AG09319 (cell line): ENCODE measurements around the gene ZNF101.

Experiments
- DNase-seq: peaks from one replicate; pipeline ENCODE4 v3.0.0-alpha.2; 2010; ENCODE audit warnings: low read depth; ENCODE audit errors: extremely low read depth
- TF ChIP-seq, protein P1 (sequence below): IDR thresholded peaks from 2 replicates; pipeline ENCODE4 v1.5.1; 2011; ENCODE audit warnings: low read depth, mild to moderate bottlenecking, inconsistent platforms, low read length, moderate library complexity

The ZNF101 gene

DNA sequence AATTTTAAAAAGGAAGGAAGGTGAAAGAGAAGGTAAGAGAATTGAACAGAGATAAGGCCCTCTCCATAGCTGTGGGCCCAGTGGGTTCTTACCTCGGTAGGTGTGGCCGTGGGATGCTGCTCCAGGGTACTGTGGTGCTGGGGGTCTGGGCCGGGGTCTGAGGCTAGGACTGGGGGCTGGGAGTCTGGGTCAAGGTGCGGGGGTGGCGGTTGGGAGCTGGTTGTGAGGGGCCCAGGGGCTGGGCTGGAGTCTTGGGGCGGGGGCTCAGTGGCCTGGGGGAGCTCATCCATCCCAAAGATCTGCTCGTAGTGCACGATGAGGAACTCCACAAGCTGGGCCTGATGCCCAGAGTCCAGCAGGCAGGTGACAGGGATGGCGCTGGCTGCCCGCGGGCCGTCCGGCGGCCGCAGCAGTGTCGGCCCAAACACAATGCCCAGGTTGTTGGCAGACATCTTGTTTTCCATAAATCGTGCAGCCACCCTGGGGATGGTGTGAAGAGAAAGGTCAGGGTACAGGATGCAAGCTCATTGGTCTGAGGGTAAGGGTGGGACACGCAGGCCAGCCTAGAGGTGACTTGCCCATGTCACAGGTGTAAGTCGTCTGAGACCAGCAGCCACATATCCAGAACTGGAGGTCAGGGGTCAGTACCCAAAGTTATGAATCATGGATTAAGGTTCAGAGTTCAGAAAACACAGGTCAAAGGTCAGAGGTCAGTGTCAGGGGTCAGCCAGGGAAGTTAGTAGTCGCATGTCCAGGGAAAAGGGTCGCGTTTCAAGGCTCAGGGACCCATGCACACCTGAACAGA is 34.7 kb upstream of the ZNF101 start:
- TF ChIP-seq, protein P1, sequence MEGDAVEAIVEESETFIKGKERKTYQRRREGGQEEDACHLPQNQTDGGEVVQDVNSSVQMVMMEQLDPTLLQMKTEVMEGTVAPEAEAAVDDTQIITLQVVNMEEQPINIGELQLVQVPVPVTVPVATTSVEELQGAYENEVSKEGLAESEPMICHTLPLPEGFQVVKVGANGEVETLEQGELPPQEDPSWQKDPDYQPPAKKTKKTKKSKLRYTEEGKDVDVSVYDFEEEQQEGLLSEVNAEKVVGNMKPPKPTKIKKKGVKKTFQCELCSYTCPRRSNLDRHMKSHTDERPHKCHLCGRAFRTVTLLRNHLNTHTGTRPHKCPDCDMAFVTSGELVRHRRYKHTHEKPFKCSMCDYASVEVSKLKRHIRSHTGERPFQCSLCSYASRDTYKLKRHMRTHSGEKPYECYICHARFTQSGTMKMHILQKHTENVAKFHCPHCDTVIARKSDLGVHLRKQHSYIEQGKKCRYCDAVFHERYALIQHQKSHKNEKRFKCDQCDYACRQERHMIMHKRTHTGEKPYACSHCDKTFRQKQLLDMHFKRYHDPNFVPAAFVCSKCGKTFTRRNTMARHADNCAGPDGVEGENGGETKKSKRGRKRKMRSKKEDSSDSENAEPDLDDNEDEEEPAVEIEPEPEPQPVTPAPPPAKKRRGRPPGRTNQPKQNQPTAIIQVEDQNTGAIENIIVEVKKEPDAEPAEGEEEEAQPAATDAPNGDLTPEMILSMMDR = no peak
- DNase-seq = no peak

DNA sequence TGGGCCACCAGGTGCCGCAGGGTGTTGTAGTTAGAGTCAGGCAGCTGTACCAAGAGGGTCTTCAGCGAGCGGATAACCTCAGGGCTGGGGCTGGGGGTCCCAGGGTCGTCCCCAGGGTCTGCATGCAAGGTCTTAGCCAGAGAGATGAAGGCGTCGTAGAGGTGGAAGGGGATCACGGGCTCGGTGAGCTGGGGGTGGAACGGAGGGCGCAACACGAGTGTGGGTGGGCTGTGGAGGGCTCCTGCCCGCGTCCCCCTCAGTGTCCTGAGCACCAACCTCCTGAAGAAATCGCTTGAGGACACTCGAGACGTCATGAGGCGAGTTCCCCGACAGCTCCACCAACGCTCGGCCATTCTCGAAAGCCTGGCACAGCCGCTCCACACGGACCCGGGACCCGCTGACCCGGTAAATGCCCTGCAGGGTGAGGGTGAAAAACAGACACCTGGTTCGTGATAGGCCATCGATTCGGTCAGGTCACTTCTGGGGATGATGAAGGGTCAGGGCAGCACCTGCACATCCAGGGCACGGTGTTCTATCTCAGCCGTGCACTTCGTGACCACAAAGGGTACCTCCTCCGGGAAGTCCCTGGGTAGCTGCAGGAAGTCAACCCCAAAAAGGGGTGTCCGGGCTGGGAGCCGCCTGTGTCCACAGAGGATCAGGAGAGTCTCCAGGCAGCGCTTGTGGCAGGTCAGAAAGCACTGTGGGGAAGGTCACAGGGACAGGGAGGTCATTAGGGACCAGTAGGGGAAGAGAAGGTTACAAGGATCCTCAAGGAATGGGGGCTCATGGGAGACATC is 33.9 kb upstream of the ZNF101 start:
- TF ChIP-seq, protein P1 = no peak
- DNase-seq = no peak

DNA sequence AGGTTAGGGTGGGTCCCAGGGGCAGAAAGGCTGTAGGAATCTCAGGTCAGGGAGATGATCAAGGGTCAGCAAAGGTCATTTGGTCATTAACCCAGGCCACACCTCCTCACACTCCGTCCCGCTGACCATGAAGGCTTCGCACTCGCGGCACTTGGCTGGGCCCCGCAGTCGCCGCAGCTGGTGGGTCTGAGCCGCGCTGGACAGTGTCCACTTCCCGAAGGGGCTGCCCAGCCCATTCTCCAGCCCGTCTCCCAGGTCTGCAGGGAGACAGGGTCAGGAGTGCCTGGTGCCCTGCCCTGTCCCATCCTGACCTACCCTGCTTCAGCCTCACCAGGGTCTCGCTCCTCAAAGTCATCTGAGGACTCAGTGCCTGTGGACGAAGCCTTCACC is 33.3 kb upstream of the ZNF101 start:
- TF ChIP-seq, protein P1 = no peak
- no peak for DNase-seq

DNA sequence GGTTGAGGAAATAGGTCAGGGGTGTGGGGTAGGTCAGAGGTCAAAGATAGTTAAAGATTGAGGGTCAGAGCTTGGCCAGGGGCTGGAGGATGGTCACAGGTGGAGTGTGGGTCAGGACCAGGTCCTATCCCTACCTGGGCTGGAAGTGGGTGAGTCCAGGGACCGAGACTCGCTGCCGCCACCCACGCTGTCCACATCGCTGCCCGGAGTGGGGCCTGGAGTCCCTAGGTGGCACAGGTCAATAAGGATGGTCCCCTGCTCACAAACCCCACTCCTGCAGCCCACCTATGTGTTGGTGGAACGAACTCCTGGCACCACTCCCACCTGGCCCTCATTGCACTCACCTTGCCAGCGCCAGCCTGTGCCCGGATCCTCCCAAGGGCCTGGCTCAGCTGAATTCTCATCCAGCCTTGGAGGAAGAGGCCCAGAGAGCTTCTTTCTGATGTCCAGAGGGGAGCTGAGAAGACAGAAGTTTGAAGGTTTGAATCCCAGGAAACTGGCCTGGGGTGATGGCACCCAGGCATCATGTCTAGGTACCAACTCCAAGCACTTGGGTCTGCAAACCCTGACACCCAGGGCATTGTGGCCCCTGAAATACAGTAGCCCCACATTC is 32.0 kb upstream of the ZNF101 start:
- no peak for DNase-seq
- TF ChIP-seq, protein P1 = no peak

DNA sequence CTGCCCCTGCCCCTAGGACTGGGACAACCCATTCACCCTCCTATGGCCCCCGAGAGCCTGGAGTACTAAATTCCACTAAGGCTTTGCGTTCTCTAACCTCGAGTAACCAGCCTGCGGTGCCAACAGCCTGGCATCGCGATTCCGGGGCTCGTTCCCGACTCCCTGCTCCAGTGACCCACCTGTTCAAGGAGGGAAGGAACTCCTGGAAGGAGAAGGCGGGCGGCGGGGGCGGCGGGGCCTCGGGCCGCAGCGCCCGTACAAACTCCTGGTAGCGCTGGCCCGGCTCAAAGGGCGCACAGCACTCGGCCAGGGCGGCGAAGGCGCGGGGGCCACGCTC is 31.5 kb upstream of the ZNF101 start:
- TF ChIP-seq, protein P1 = no peak
- no peak for DNase-seq

DNA sequence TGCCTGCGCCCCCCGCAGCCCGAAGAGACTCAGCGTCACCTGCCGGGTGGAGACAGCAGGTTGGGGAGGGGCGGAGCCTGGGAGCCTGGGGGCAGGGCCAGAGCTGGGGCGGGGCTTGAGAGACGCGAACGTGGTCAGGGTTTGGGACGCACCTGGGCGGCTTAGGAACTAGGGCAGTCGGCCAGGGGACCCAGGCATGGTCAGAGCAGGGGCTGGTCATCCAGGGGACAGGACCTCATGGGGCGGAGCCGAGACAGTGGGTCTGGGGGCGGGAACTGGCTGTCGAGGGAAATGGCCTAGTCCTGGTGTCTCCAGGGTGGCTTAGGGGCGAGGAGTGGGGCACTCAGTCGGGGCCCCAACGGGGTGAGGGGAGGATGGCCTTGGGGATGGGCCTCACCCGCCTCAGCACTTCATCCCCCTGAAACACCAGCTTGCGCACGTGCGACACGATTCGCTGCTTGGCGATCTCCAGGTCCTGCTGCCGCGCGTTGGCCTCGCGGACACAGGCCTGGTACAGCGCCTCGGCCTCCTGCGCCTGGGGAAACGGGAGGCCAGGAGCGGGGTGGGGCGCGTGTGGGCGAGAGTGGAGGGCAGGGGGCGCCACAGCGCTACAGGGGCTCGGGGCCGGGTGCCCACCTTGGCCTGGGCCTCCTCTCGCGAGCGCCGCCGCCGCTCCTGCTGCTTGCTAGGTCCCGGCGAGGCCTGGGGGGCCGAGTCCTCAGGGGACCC is 31.0 kb upstream of the ZNF101 start:
- DNase-seq = no peak
- TF ChIP-seq, protein P1 = no peak
